NCI-H526 treated with DMSO at 0.1 percent for 48 hours (cell line): ENCODE data around the gene PTPRN2.
"Not testable (repeated sequence)": the region's sequence is repeated elsewhere in the genome, so short reads cannot be mapped to it uniquely, and the experiment has no call there.

Source experiments
- DNase-seq: peaks from one replicate; lab custom pipeline; 2025; lab: John Stamatoyannopoulos, UW

PTPRN2 gene

DNA sequence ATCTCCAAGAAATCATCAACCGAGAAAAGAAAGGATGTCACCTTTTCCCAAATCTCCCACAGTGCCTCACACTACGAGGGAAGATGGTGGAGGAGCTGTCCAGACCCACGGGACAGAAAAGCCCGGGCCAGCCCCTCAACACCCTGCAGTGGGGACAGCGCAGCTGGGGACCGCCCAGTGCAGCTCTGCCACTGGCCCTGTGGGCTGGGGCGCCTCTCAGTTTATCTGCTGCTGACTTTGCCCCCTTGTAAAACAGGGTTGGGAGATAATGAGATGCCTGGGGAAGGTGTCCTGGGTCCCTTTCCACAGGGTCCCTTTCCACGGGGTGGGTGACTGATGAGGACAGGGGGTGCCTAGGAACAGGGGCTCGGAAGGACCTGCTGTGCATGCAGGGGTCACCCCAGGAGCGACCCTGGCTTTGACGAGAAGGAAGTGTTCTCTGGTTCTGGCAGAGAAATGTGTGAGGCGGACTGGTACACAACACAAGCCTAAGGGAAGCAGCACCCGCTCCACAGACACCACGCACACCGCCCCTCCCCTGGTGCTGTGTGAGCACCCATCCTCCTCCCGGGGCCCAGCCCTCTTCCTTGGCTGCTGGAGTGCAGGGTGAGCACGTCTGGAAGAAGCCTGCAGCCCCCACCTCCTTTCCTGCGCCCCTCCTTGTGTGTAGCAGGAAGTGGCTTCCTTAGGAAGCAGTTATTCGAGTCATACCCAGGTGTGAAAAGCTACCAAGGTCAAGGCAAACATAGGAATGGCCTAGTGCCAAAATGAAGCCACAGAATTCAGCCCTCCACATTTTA is 911.0 kb downstream of the PTPRN2 start:
- no peak for DNase-seq

GRCh38 chr7:157676001-157676400 is 911.6 kb downstream of the PTPRN2 start:
- DNase-seq, result no peak

DNA sequence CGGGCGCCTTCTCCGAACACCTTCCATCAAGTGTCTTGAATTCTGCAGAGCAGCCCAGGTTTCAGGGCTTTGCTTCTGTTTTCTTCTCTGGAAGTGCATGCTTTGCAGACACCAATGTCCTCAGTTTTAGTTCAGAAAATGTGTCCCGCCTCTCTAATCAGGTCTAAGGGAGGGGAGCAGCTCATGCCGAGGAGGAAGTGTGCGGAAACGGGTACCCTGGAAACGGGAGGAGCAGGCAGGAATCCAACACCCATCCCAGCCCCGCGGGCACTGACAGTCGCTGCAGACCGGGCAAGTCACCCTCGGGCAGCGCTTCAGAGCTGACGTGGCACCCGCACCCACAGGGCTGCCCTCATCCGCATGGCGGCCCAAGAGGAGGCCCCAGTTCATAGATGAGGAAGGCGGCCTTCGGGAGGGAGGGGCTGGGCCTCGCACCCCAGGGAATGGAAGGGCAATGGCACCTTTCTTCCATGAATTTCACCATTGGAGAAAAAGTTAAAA is 912.1 kb downstream of the PTPRN2 start:
- DNase-seq, result no peak

DNA sequence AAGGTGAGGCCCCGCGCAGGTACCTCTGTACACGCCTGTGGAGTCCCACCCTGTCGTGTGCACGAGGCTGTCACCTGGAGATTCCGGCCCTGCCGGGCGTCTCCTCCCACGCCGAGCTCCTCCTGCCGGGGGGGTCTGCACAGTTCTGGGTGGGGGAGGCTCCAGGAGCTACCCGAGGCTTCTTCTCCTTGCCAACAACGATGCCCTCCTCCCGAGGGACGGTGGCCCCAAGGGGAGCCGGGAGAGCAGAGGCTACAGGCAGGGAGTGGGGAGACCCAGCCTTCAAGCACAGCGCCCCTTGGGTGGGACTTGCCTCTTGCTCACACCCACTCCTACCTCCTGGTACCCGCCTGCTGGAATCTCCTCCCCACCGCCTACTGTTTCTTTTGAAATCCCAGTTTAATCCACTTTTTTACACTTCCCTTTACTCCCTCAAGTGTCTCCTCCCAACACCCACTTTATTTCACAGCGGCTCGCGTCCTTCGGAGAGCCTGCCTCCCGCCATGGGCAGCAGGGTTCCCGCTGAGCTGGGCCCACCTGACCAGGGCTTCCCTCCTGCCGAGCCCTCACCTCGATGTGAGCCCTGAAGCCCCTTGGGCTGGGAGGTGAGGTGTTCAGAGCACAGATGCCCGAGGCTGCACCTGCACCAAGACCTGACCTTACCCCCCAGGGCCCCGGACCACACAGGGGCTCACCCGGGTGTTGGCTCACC is 912.8 kb downstream of the PTPRN2 start:
- DNase-seq, result no peak

GRCh38 chr7:157674027-157674714 is 913.5 kb downstream of the PTPRN2 start:
- no peak for DNase-seq

GRCh38 chr7:157673573-157673972 is 914.0 kb downstream of the PTPRN2 start:
- DNase-seq, result no peak

- no peak for DNase-seq
Measured at GRCh38 chr7:157671358-157672255, 916.0 kb downstream of the PTPRN2 start.

DNA sequence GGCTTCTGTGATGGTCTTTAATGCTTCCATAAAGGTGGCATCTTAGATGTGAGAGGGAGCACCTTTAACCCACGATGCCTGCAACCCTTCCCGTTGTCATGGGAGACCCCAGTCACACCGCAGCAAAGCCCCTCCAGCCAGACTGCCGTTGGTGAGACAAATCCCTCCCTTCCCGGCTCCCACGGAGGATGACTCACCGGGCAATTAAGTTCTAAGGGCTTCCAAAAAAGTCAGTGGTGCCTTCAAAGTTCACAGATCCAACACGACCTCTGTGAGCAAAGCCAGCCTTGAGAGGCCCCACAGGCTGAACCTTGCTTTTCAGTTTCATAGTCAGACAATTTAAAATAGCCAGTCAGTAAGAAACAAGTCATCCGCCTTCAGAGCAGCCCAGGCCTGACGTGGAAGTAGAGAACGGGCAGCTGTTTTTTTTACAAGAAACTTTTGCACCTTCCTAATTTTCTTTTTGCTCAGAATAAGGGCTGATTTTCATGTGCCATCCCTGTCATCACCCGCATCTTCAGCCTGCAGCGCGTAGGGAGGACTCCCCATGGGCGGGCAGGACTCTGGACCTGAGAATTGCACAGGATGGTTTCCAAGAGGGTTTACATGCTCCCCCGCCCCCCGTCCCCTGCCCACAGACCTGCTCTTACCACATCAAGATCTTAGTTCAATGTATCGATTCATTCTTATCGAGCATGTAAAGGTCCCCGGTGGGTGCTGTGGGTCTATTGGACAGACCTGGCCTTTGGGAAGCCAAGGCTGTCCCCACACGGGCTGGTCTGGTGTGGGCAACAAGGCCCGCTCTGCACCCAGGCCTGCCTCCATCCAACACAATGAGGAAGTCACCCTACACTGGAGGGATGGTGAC is 916.9 kb downstream of the PTPRN2 start:
- no peak for DNase-seq

DNA sequence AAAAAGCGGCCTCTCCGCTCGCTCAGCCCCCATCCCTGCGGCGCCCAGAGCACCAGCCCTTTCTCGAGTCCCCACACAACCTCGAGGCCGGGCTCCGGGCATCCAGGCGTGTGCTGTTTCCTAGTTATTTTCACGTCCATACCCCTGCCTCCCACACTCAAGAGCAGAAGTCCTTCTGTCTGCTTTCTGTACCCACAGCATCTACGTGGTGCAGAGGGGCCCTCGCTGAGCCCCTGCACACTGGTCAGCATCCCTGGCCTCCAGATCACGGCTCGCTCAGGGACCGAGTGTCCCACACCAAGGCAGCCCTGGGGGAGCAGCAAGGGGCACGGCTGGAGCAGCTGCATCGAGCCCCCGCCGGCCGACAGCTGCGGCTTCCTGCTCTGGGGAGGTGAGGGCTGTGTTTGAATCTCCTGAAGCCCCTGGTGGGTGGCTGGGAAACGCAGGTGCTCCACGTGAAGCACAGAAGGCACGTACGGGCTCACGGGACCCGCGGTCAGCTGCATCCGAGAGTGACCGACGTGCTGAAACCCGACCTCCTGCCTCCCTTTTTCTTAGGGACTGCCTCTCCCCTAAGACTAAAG is 917.8 kb downstream of the PTPRN2 start:
- no peak for DNase-seq

GRCh38 chr7:157668884-157669767 is 918.5 kb downstream of the PTPRN2 start:
- no peak for DNase-seq

- DNase-seq, result no peak
Measured at GRCh38 chr7:157668221-157668883, 919.3 kb downstream of the PTPRN2 start.

- DNase-seq, result no peak
Measured at GRCh38 chr7:157667731-157668130, 919.9 kb downstream of the PTPRN2 start.

- DNase-seq, result no peak
Measured at GRCh38 chr7:157667261-157667660, 920.4 kb downstream of the PTPRN2 start.

- DNase-seq, result no peak
Measured at GRCh38 chr7:157666530-157667040, 921.0 kb downstream of the PTPRN2 start.

GRCh38 chr7:157665634-157665988 is 922.0 kb downstream of the PTPRN2 start:
- not testable (repeated sequence) for DNase-seq

- DNase-seq, result no peak
Measured at GRCh38 chr7:157664871-157665633, 922.6 kb downstream of the PTPRN2 start.

- DNase-seq, result no peak
Measured at GRCh38 chr7:157664034-157664433, 923.6 kb downstream of the PTPRN2 start.
